Measurements from ENCODE around the gene SLC25A29. TPM values are rescaled to one million over a fixed set of nuclear protein-coding genes. Genes with fewer than 3 reads are reported as not detected.

SLC25A29 gene
- polyA plus RNA-seq, result 0.46 TPM in 1 of 2 replicates, not detected in the other

GRCh38 chr14:100306101-100306997 is at the start of gene SLC25A29:
SLC25A29 (minus strand) TSS chr14:100306444; CDS start chr14:100306232, 212 bp downstream.

GRCh38 chr14:100323121-100323941 is 17.1 kb upstream of the SLC25A29 start, which contains the start of gene SLC25A47:
SLC25A47 (plus strand) TSS chr14:100323339; CDS start chr14:100323415, 76 bp downstream.

Other genes with a start within 250 kb of the SLC25A29 start
- 36.2 and 59.8 TPM in 2 replicates for gene EVL, start 241.0 kb downstream of the SLC25A29 start, polyA plus RNA-seq
- 1.2 TPM in 1 of 2 replicates, not detected in the other for gene DEGS2, start 146.8 kb downstream of the SLC25A29 start, polyA plus RNA-seq
- 31.4 and 35.1 TPM in 2 replicates for gene YY1, start 67.3 kb downstream of the SLC25A29 start, polyA plus RNA-seq
- not detected in 2 replicates for gene SLC25A47, start 16.9 kb upstream of the SLC25A29 start, polyA plus RNA-seq
- 2.7 and 5.5 TPM in 2 replicates for gene WDR25, start 70.0 kb upstream of the SLC25A29 start, polyA plus RNA-seq